ENCODE data around the gene HOMER2. TPM values are rescaled to one million over a fixed set of nuclear protein-coding genes. Genes with fewer than 3 reads are reported as not detected.
A peak's percentile ranks its signal among the peaks of the same experiment; 100 is the strongest.

HOMER2 gene
- total and polyA plus RNA-seq, 2 experiments from 2014 or later: 10.8 to 23.9 TPM

DNA sequence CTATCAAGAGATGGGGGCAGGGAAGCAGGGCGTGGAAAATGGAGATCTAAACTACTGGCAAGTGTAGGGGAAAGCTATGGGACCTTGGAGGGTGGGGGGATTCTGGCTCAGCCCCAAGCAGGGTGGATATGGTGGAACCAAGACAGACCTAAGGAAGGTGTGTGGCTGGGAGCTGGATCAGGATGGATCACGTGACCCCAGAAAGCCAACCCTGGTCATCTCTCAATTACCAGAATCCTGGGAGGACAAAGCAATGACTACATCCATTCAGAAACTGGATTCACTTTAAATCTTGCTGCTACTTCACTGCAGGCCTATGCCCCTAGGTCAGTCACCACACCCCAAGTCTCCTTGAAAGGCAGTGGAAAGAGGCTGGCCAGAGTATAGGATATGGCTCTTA is 74.7 kb downstream of the HOMER2 start:
- no peak overlapping the region for H3K27ac Mint-ChIP-seq
- no peaks in the 10 kb centered on the region; the same call in 2 of the 3 replicates for H3K36me3 Mint-ChIP-seq (ENCODE audit: low read depth)
- H4K20me1 ChIP-seq (replicated peaks; ENCODE audit: insufficient read depth): no peaks in the 10 kb centered on the region
- no peaks in the 10 kb centered on the region for H3K4me1 ChIP-seq (ENCODE audit: insufficient read depth)
- H3K9me3 Mint-ChIP-seq: no peaks in the 10 kb centered on the region
- peaks cover 5% of the 10 kb centered on the region for H3K4me1 Mint-ChIP-seq
- no peaks in the 10 kb centered on the region for H3K79me2 ChIP-seq (replicated peaks; ENCODE audit: insufficient read depth)
- no peak overlapping the region for H3K27ac ChIP-seq (ENCODE audit: low read depth)
- H3K4me3 Mint-ChIP-seq: no peak overlapping the region
- TF ChIP-seq POLR2AphosphoS5 (IDR thresholded peaks at IDR 0.05; ENCODE audit: low read depth): no peak
- no peak for TF ChIP-seq STAT1 (IDR thresholded peaks at IDR 0.05; ENCODE audit: unreplicated experiment)
- no peak for TF ChIP-seq EZH2phosphoT487 (IDR thresholded peaks at IDR 0.05; ENCODE audit: unreplicated experiment)
- TF ChIP-seq, protein P1, sequence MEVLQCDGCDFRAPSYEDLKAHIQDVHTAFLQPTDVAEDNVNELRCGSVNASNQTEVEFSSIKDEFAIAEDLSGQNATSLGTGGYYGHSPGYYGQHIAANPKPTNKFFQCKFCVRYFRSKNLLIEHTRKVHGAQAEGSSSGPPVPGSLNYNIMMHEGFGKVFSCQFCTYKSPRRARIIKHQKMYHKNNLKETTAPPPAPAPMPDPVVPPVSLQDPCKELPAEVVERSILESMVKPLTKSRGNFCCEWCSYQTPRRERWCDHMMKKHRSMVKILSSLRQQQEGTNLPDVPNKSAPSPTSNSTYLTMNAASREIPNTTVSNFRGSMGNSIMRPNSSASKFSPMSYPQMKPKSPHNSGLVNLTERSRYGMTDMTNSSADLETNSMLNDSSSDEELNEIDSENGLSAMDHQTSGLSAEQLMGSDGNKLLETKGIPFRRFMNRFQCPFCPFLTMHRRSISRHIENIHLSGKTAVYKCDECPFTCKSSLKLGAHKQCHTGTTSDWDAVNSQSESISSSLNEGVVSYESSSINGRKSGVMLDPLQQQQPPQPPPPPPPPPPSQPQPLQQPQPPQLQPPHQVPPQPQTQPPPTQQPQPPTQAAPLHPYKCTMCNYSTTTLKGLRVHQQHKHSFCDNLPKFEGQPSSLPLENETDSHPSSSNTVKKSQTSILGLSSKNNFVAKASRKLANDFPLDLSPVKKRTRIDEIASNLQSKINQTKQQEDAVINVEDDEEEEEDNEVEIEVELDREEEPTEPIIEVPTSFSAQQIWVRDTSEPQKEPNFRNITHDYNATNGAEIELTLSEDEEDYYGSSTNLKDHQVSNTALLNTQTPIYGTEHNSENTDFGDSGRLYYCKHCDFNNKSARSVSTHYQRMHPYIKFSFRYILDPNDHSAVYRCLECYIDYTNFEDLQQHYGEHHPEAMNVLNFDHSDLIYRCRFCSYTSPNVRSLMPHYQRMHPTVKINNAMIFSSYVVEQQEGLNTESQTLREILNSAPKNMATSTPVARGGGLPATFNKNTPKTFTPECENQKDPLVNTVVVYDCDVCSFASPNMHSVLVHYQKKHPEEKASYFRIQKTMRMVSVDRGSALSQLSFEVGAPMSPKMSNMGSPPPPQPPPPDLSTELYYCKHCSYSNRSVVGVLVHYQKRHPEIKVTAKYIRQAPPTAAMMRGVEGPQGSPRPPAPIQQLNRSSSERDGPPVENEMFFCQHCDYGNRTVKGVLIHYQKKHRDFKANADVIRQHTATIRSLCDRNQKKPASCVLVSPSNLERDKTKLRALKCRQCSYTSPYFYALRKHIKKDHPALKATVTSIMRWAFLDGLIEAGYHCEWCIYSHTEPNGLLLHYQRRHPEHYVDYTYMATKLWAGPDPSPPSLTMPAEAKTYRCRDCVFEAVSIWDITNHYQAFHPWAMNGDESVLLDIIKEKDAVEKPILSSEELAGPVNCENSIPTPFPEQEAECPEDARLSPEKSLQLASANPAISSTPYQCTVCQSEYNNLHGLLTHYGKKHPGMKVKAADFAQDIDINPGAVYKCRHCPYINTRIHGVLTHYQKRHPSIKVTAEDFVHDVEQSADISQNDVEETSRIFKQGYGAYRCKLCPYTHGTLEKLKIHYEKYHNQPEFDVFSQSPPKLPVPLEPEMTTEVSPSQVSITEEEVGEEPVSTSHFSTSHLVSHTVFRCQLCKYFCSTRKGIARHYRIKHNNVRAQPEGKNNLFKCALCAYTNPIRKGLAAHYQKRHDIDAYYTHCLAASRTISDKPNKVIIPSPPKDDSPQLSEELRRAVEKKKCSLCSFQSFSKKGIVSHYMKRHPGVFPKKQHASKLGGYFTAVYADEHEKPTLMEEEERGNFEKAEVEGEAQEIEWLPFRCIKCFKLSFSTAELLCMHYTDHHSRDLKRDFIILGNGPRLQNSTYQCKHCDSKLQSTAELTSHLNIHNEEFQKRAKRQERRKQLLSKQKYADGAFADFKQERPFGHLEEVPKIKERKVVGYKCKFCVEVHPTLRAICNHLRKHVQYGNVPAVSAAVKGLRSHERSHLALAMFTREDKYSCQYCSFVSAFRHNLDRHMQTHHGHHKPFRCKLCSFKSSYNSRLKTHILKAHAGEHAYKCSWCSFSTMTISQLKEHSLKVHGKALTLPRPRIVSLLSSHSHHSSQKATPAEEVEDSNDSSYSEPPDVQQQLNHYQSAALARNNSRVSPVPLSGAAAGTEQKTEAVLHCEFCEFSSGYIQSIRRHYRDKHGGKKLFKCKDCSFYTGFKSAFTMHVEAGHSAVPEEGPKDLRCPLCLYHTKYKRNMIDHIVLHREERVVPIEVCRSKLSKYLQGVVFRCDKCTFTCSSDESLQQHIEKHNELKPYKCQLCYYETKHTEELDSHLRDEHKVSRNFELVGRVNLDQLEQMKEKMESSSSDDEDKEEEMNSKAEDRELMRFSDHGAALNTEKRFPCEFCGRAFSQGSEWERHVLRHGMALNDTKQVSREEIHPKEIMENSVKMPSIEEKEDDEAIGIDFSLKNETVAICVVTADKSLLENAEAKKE (CRISPR knock-in tag; IDR thresholded peaks at IDR 0.05): no peak
- TF ChIP-seq EZH2 (IDR thresholded peaks at IDR 0.05; ENCODE audit: low read depth, unreplicated experiment): no peak
- TF ChIP-seq, protein P2, sequence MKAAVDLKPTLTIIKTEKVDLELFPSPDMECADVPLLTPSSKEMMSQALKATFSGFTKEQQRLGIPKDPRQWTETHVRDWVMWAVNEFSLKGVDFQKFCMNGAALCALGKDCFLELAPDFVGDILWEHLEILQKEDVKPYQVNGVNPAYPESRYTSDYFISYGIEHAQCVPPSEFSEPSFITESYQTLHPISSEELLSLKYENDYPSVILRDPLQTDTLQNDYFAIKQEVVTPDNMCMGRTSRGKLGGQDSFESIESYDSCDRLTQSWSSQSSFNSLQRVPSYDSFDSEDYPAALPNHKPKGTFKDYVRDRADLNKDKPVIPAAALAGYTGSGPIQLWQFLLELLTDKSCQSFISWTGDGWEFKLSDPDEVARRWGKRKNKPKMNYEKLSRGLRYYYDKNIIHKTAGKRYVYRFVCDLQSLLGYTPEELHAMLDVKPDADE (IDR thresholded peaks at IDR 0.05): no peak
- no peak for TF ChIP-seq ZNF331 (CRISPR knock-in tag; IDR thresholded peaks at IDR 0.05; ENCODE audit: low read depth)
- no peak for TF ChIP-seq NANOG (IDR thresholded peaks at IDR 0.05; ENCODE audit: borderline replicate concordance)
- TF ChIP-seq CREB1 (CRISPR knock-in tag; IDR thresholded peaks at IDR 0.05; ENCODE audit: low read depth): no peak
- TF ChIP-seq, protein P3, sequence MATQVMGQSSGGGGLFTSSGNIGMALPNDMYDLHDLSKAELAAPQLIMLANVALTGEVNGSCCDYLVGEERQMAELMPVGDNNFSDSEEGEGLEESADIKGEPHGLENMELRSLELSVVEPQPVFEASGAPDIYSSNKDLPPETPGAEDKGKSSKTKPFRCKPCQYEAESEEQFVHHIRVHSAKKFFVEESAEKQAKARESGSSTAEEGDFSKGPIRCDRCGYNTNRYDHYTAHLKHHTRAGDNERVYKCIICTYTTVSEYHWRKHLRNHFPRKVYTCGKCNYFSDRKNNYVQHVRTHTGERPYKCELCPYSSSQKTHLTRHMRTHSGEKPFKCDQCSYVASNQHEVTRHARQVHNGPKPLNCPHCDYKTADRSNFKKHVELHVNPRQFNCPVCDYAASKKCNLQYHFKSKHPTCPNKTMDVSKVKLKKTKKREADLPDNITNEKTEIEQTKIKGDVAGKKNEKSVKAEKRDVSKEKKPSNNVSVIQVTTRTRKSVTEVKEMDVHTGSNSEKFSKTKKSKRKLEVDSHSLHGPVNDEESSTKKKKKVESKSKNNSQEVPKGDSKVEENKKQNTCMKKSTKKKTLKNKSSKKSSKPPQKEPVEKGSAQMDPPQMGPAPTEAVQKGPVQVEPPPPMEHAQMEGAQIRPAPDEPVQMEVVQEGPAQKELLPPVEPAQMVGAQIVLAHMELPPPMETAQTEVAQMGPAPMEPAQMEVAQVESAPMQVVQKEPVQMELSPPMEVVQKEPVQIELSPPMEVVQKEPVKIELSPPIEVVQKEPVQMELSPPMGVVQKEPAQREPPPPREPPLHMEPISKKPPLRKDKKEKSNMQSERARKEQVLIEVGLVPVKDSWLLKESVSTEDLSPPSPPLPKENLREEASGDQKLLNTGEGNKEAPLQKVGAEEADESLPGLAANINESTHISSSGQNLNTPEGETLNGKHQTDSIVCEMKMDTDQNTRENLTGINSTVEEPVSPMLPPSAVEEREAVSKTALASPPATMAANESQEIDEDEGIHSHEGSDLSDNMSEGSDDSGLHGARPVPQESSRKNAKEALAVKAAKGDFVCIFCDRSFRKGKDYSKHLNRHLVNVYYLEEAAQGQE (IDR thresholded peaks at IDR 0.05; ENCODE audit: unreplicated experiment): no peak
- no peak for TF ChIP-seq ZNF114 (CRISPR knock-in tag; IDR thresholded peaks at IDR 0.05)
- TF ChIP-seq, protein P4, sequence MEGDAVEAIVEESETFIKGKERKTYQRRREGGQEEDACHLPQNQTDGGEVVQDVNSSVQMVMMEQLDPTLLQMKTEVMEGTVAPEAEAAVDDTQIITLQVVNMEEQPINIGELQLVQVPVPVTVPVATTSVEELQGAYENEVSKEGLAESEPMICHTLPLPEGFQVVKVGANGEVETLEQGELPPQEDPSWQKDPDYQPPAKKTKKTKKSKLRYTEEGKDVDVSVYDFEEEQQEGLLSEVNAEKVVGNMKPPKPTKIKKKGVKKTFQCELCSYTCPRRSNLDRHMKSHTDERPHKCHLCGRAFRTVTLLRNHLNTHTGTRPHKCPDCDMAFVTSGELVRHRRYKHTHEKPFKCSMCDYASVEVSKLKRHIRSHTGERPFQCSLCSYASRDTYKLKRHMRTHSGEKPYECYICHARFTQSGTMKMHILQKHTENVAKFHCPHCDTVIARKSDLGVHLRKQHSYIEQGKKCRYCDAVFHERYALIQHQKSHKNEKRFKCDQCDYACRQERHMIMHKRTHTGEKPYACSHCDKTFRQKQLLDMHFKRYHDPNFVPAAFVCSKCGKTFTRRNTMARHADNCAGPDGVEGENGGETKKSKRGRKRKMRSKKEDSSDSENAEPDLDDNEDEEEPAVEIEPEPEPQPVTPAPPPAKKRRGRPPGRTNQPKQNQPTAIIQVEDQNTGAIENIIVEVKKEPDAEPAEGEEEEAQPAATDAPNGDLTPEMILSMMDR (conservative IDR thresholded peaks at IDR 0.05; ENCODE audit: low read depth in 2 of 2): no peak
- no peak for TF ChIP-seq JUNB (IDR thresholded peaks at IDR 0.05; ENCODE audit: unreplicated experiment)
- H3K4me3 ChIP-seq: no peak overlapping the region
- peak; percentile 25; the same call in 1 of the 3 replicates for ATAC-seq
- no peaks in the 10 kb centered on the region for H3K36me3 ChIP-seq (ENCODE audit: insufficient read depth)
- no peaks in the 10 kb centered on the region for H3F3A ChIP-seq (replicated peaks; ENCODE audit: low read depth)
- no peak overlapping the region for H2AFZ ChIP-seq
- no peaks in the 10 kb centered on the region for H3K9me2 ChIP-seq (ENCODE audit: insufficient read depth)
- no peaks in the 10 kb centered on the region for H3K27me3 ChIP-seq (ENCODE audit: insufficient read depth)
- H3K27me3 Mint-ChIP-seq (ENCODE audit: insufficient read depth, low read depth, poor library complexity): peaks cover 1% of the 10 kb centered on the region
- no peak for DNase-seq (ENCODE audit: low spot score)
- no peak overlapping the region for H3K4me2 ChIP-seq

Data from GM23338 (cell line).